Left renal pelvis (tissue), 4 donors: ENCODE measurements around the gene EGLN2. TPM values are rescaled to one million over a fixed set of nuclear protein-coding genes. Genes with fewer than 3 reads are reported as not detected.
A peak's percentile ranks its signal among the peaks of the same experiment; 100 is the strongest.
"Not testable (repeated sequence)": the region's sequence is repeated elsewhere in the genome, so short reads cannot be mapped to it uniquely, and the experiment has no call there.

Source experiments
- DNase-seq, 4 donors: peaks; one replicate each; pipeline ENCODE4 v3.0.0-alpha.2; 2013; ENCODE audit warnings: low read depth in 4 of 4, low spot score in 3 of 4
- polyA plus RNA-seq, 4 donors: library from polyadenylated mRNA; unstranded; fragments of 120-200 nt; gene quantifications; one replicate each; pipeline ENCODE4 v1.2.1, GENCODE V29; 2013; ENCODE audit not compliant: insufficient read length in 4 of 4

Gene EGLN2
- 10 to 100 TPM; 62.3 to 84.2 (median 72.5) TPM for polyA plus RNA-seq

DNA sequence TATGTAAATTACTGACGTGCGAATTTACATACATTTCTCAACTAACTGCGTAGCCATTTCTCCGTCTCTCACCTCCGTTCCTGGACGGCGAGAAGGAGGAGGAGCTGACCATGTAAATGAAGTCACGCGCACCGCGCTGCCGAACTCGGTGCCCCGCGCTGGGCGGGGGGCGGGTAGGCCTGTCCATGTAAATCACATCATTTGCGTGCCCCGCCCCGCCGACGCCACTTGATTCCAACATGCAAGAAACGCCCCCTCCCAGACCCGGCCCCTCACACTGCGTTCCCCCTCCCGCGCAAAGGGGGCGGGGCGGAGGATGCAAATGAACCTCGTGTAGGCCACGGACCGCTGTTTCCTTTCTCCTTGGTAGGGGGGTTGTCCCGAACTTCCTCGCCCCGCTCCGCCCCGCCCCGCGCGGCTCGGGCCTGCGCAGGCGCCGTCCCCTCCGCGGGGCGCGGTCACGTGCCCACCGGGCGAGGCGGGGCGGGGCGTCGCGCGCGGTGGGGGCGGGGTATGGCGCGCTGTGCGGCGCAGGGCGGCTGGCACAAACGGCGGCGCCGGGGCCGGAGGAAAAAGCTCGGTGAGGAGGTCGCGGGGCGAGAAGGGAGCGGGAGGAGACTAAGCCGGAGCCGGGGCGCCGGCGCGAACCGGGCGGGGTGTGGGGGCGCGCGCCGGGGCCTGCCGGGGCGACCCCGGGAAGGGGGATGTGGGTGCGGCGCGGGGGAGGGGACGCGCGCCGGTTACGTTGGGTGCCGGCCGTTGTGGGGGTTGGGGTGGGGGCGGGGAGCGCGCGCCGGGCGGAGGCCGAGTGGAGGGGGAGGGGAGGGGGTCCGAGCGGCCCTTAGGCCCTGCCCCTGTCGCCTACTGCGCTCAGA lies at the start of gene EGLN2:
EGLN2 (plus strand) TSS at position 509 of the 875 bp plus-strand sequence. CDS start 1,382 bp downstream, outside the sequence.
- DNase-seq = peak; percentile 99 to 100 (median 100)

DNA sequence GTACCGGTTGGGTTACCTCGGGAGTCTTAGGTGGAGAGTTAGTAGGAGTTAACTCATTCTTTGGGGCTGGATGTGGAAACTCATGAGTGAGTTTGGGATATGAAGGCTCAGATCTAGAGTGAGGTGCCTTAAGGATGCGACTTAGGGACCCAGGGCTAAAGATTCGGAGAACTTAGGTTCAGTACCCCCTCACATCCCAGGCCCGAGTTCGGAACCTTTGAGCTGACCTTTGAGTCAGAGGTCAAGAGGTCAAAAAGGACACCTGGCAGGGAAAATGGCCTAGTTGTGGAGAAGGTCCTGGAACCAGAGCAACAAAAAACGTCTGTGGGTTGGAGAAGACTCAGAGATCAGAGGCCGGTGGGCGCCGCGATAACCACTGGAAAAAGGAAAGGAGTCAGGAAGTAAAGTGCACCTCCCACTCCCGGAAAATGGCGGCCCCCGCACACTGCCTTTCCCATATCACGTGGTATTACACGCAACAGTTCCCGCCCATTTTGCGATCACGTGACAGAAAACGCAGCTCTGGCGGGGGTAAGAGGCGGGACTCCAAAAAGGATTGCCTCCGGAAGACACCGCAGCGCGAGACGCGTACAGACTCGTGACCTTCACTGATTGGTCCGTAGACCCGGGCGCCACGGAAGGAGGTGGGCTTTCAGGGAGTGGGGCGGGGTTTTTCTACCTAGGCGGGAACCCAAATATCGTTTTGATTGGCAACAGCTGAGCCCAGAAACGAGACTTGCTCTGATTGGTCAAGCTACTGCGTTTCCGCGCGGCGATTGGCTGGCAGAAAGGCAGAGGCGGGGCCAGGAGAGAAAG lies 48.7 kb upstream of the EGLN2 start, which contains the start of gene ACTMAP:
ACTMAP (minus strand) TSS at position 420 of the 816 bp plus-strand sequence. CDS start 674 bp downstream, outside the sequence.
- peak; percentile 100 for DNase-seq

GRCh38 chr19:40750874-40751537 lies 48.0 kb upstream of the EGLN2 start, which contains the start of gene SNRPA:
SNRPA (plus strand) TSS chr19:40751203; CDS start chr19:40751409, 206 bp downstream.
- peak; percentile 97 to 98 (median 98) for DNase-seq

DNA sequence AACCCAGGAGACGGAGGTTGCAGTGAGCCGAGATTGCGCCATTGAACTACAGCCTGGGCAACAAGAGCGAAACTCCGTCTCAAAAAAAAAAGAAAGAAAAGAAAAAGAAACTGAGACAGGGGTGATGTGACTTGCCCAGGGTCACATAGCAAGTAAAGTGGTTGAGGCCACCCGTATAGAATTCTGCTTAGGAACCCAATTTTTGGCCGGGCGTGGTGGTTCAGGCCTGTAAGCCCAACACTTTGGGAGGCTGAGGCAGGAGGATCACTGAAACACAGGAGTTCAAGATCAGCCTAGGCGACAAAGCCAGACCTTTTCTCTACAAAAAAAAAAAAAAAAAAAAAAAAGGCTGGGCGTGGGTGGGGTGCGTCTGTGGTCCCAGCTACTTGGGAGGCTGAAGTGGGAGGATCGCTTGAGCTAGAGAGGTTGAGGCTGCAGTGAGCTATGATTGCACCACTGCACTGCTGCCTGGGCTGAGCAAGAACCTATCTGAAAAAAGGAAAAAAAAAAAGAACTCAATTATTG lies 46.7 kb upstream of the EGLN2 start:
- no peak for DNase-seq

GRCh38 chr19:40754611-40755247 lies 44.3 kb upstream of the EGLN2 start:
- DNase-seq = no peak

- no peak for DNase-seq
Observed at GRCh38 chr19:40755248-40755624, 43.8 kb upstream of the EGLN2 start.

DNA sequence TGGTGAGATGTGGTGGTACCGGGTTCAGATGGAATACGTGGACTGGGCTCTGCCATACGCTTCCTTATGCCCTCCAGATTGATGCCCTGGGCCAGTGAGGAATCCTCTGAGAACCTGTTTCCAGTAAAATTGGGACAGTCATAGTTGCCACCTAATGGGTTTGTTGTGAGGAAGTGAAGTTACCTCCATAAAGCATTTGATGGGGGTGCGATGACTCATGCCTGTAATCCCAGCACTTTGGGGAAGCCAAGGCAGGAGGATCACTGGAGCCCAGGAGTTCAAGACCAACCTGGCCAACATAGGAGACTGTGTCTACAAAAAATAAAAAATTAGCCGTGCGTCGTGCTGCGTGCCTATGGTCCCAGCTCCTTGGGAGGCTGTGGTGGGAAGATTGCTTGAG lies 43.2 kb upstream of the EGLN2 start:
- DNase-seq = no peak

- DNase-seq = no peak
Observed at GRCh38 chr19:40756502-40757110, 42.4 kb upstream of the EGLN2 start.

- DNase-seq = no peak
Observed at GRCh38 chr19:40758491-40758890, 40.5 kb upstream of the EGLN2 start.

DNA sequence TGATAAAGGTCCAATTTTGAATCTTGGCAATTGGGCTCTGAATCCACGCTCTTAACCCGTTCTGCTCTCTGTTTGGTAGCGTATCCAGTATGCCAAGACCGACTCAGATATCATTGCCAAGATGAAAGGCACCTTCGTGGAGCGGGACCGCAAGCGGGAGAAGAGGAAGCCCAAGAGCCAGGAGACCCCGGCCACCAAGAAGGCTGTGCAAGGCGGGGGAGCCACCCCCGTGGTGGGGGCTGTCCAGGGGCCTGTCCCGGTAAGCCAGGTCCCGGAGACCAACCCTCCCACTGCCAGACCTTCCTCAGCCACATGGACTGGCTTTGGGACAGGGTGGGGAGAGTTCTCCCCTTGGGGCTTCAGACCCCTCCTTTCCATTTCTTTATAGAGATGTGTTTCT lies 39.6 kb upstream of the EGLN2 start:
- DNase-seq = no peak

GRCh38 chr19:40762754-40763470 lies 36.1 kb upstream of the EGLN2 start:
- DNase-seq = no peak

DNA sequence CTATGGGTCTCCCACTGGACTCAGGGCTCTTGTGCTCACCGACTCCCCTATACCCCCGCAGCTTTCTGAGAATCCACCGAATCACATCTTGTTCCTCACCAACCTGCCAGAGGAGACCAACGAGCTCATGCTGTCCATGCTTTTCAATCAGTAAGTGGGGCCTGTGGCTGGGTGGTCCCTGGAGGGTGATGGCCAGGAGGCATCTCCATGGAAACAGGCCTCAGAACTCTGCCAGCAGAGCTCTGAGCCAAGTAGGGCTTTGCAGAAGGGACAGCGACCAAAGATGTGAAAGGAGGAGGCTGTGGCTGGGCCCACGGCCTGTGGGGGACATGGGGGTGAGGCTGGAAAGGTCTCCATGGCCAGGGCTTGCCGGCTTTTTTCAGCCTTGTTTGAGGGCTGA lies 35.5 kb upstream of the EGLN2 start:
- no peak for DNase-seq

- DNase-seq = no peak
Observed at GRCh38 chr19:40763963-40764362, 35.0 kb upstream of the EGLN2 start.

- DNase-seq = not testable (repeated sequence)
Observed at GRCh38 chr19:40766385-40766784, 32.6 kb upstream of the EGLN2 start.

DNA sequence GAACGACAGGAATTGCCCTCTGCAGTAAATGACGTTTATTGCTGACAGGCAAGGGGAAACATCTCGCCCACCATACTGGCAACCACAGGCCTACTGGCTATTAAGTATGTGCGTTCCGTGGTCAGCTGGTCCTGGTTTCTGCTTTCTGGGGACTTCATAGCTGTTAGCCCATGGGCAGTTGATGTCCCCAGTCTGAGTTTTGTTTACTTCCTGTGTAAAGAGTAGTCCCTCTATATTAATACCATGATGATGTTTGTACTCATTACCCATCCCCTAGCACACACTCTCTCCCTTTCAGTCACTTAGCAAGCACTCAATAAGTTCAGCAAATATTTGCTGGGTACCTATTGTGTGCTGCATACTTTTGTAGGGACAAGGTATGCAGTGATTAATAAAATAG lies 30.1 kb upstream of the EGLN2 start:
- no peak for DNase-seq

- DNase-seq = not testable (repeated sequence)
Observed at GRCh38 chr19:40771101-40771862, 27.7 kb upstream of the EGLN2 start.

DNA sequence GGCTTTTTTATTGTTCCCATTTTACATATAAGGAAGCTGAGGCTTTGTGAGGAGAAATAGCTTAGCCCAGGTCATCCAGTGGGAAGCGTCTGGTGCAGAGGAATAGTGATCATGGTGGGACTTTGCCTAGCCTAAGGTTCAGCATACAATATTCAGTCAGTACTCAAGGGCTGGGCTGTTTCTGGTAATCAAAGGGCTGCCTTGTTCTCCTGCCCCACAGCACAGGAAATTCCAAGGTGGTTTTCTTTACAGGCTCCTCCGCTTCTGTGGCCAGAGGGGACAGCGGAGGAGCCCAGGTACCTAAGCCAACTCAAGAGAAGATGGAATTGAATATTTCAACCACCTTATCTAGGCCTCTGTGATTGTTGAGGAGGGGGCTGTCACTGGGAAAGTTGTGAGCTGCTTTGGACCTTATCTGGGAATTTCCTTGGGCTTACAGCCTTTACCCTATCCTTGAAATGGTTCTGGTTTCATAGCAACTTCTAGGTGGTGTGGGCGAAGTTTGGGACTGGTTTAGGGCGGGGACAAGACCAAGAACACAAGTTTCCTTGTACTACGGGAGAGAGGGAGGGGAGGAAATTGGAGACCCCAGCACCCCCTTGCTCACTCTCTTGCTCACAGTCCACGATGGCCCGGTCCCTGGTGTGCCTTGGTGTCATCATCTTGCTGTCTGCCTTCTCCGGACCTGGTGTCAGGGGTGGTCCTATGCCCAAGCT lies 23.9 kb upstream of the EGLN2 start, which contains the start of gene MIA:
MIA (plus strand) TSS at position 606 of the 716 bp plus-strand sequence; CDS start at position 628, 22 bp downstream.
- DNase-seq = no peak
